HepG2 (cell line): ENCODE data around the gene PRODH. TPM values are rescaled to one million over a fixed set of nuclear protein-coding genes. Genes with fewer than 3 reads are reported as not detected.

Source experiments
- ATF7 ChIP-seq, 2 experiments: fragments of 450-650 bp in 1 of 2; sonication (generic) in 1 of 2; formaldehyde crosslinking in 1 of 2; IDR thresholded peaks; 2 replicates each; pipeline versions ENCODE4 v1.4.0 to v1.6.1; 2016 to 2020; ENCODE audit warnings: antibody characterized with exemption in 1 of 2, mild to moderate bottlenecking in 1 of 2, missing genetic modification reagents in 1 of 2
- ELF1 ChIP-seq: sonication (generic); formaldehyde crosslinking; IDR thresholded peaks from 2 replicates; pipeline ENCODE4 v1.4.0; 2020; ENCODE audit warnings: missing genetic modification reagents
- GABPA ChIP-seq, 2 experiments: IDR thresholded peaks; 2 replicates each; pipeline ENCODE4 v1.6.1; 2011 to 2016; ENCODE audit warnings: low read depth in 2 of 2, low read length in 1 of 2, missing biosample characterization in 1 of 2, missing genetic modification characterization in 1 of 2
- GFI1 ChIP-seq: sonication (generic); formaldehyde crosslinking; IDR thresholded peaks from 2 replicates; pipeline ENCODE4 v1.5.0; 2020; ENCODE audit warnings: missing genetic modification reagents, mild to moderate bottlenecking, borderline replicate concordance
- GZF1 ChIP-seq: sonication (generic); formaldehyde crosslinking; IDR thresholded peaks from 2 replicates; pipeline ENCODE4 v1.5.1; 2020; ENCODE audit warnings: mild to moderate bottlenecking, missing genetic modification reagents
- HDAC2 ChIP-seq: sonication (generic); formaldehyde crosslinking; IDR thresholded peaks from 2 replicates; pipeline ENCODE4 v1.4.0; 2020; ENCODE audit warnings: missing genetic modification reagents
- HMGXB3 ChIP-seq: sonication (generic); formaldehyde crosslinking; IDR thresholded peaks from 2 replicates; pipeline ENCODE4 v1.4.0; 2020; ENCODE audit warnings: missing genetic modification reagents, borderline replicate concordance
- HNRNPH1 ChIP-seq: fragments of 200-400 bp; formaldehyde crosslinking; optimal IDR thresholded peaks from 2 replicates; pipeline ENCODE3; 2017; ENCODE audit warnings: mild to moderate bottlenecking, low read depth, low read length
- HNRNPL ChIP-seq: fragments of 200-400 bp; formaldehyde crosslinking; IDR thresholded peaks from 2 replicates; pipeline ENCODE4 v1.6.1; 2017; ENCODE audit warnings: mild to moderate bottlenecking, low read depth, low read length
- JDP2 ChIP-seq: sonication (generic); formaldehyde crosslinking; IDR thresholded peaks from 2 replicates; pipeline ENCODE4 v1.8.1; 2022; ENCODE audit warnings: missing genetic modification reagents, borderline replicate concordance
- KLF16 ChIP-seq, 2 experiments: sonication (generic) in 1 of 2; formaldehyde crosslinking in 1 of 2; IDR thresholded peaks; 2 replicates each; pipeline versions ENCODE4 v1.6.1 to v1.8.0; 2016 to 2023; ENCODE audit warnings: missing genetic modification reagents in 2 of 2, missing compliant biosample characterization in 1 of 2
- NFKB2 ChIP-seq: sonication (generic); formaldehyde crosslinking; IDR thresholded peaks from 2 replicates; pipeline ENCODE4 v1.4.0; 2020; ENCODE audit warnings: missing genetic modification reagents, borderline replicate concordance
- RARA ChIP-seq: IDR thresholded peaks from 2 replicates; pipeline ENCODE4 v1.6.1; 2016; ENCODE audit warnings: missing genetic modification reagents, missing compliant biosample characterization
- RBM22 ChIP-seq: fragments of 200-400 bp; formaldehyde crosslinking; optimal IDR thresholded peaks from 2 replicates; pipeline ENCODE3; 2017; ENCODE audit warnings: mild to moderate bottlenecking, low read length, moderate library complexity
- SCMH1 ChIP-seq: sonication (generic); formaldehyde crosslinking; IDR thresholded peaks from 2 replicates; pipeline ENCODE4 v1.9.0; 2021; ENCODE audit warnings: missing genetic modification reagents, mild to moderate bottlenecking, borderline replicate concordance
- ZNF546 ChIP-seq: sonication (generic); formaldehyde crosslinking; conservative IDR thresholded peaks from 2 replicates; pipeline ENCODE4 v1.8.1; 2023; ENCODE audit warnings: mild to moderate bottlenecking, missing genetic modification reagents
- ZNF687 ChIP-seq: sonication (generic); formaldehyde crosslinking; IDR thresholded peaks from 2 replicates; pipeline ENCODE4 v1.5.1; 2020; ENCODE audit warnings: mild to moderate bottlenecking, missing genetic modification reagents, moderate library complexity
- ZNF878 ChIP-seq: sonication (generic); formaldehyde crosslinking; IDR thresholded peaks from 2 replicates; pipeline ENCODE4 v1.8.1; 2023; ENCODE audit warnings: mild to moderate bottlenecking, missing genetic modification reagents, moderate library complexity
- ZSCAN12 ChIP-seq: sonication (generic); formaldehyde crosslinking; IDR thresholded peaks from 2 replicates; pipeline ENCODE4 v1.9.0; 2021; ENCODE audit warnings: mild to moderate bottlenecking, missing genetic modification reagents
- polyA plus RNA-seq, 8 experiments: library from polyadenylated mRNA; depleted of rRNA in 3 of 8; stranded (reverse) in 7 of 8; unstranded in 1 of 8; fragments of >200 nt; fragmentation: Illumina TruSeq in 4 of 8; extraction: Trizol in 4 of 8; gene quantifications; 2 replicates each; pipeline versions ENCODE4 v1.2.1 to v1.2.3, GENCODE V29; 2011 to 2016; ENCODE audit warnings: low read depth in 4 of 8, missing spikeins in 1 of 8, mixed read lengths in 1 of 8; ENCODE audit not compliant: insufficient read depth in 1 of 8
- total RNA-seq, 5 experiments: library from RNA; depleted of rRNA; stranded (reverse); fragments of >200 nt; fragmentation: Illumina TruSeq; extraction: Trizol; gene quantifications; 2 replicates each; pipeline ENCODE4 v1.2.3, GENCODE V29; 2016; ENCODE audit warnings: low read depth in 1 of 5

The PRODH gene
- total and polyA plus RNA-seq, 2 of the 13 experiments (the other 11 are each of a cell fraction or from before 2014, with no cell fraction given), result 0.29 to 0.30 TPM

GRCh38 chr22:18968011-18968749 lies 32.1 kb upstream of the PRODH start (continued):
- TF ChIP-seq HMGXB3 (0 out of 2 replicates have a peak, but pooled peaks have one; percentile 56), ZNF546 (0 out of 2 replicates have a peak, but pooled peaks have one; percentile 31), ZNF687 (peak; percentile 26; the same call in 1 of the 2 replicates), SCMH1 (CRISPR knock-in tag) (no peak), NFKB2 (CRISPR knock-in tag) (no peak), RBM22 (no peak), HNRNPH1 (no peak), GFI1 (CRISPR knock-in tag) (no peak), GABPA (IDR thresholded peaks at IDR 0.05; ENCODE audit: low read depth, low read length) (no peak), GABPA (CRISPR knock-in tag; IDR thresholded peaks at IDR 0.05; ENCODE audit: low read depth) (no peak), ZNF878 (no peak), ELF1 (CRISPR knock-in tag) (no peak), HNRNPL (no peak), RARA (CRISPR knock-in tag) (0 out of 2 replicates have a peak, but pooled peaks have one; percentile 22), GZF1 (no peak), JDP2 (CRISPR knock-in tag) (no peak), ATF7 (IDR thresholded peaks at IDR 0.05) (no peak), ATF7 (CRISPR knock-in tag; IDR thresholded peaks at IDR 0.05) (no peak), KLF16 (CRISPR knock-in tag; IDR thresholded peaks at IDR 0.05) (0 out of 4 replicates have a peak, but pooled peaks of 1 of the 2 experiments have one; percentile 21), HDAC2 (CRISPR knock-in tag) (no peak), ZSCAN12 (CRISPR knock-in tag) (no peak)
